CD14-positive monocyte (primary cell): ENCODE measurements around the gene EYS. TPM values are rescaled to one million over a fixed set of nuclear protein-coding genes. Genes with fewer than 3 reads are reported as not detected.

ENCODE experiments used
- DNase-seq, 3 donors: peaks; one replicate each; pipeline ENCODE4 v3.0.0-alpha.2; 2011 to 2022
- H2AFZ ChIP-seq: 2 replicates; pipeline ENCODE4 v1.6.0; 2012; ENCODE audit warnings: mild to moderate bottlenecking, low read depth, low read length, inconsistent platforms; ENCODE audit not compliant: insufficient read depth, poor library complexity, severe bottlenecking
- H3K27ac ChIP-seq, 2 donors: 1 replicate in 1 of 2; 2 replicates in 1 of 2; pipeline ENCODE4 v1.5.1; 2012 to 2013; ENCODE audit warnings: low read length in 2 of 2, control low read depth in 1 of 2, inconsistent platforms in 1 of 2, low read depth in 1 of 2, mild to moderate bottlenecking in 1 of 2
- H3K27me3 ChIP-seq, 2 donors: one replicate each; pipeline versions ENCODE4 v1.6.0 to v1.6.1; 2011 to 2013; ENCODE audit warnings: low read length in 2 of 2; ENCODE audit not compliant: control insufficient read depth in 2 of 2, insufficient read depth in 2 of 2
- H3K36me3 ChIP-seq, 2 donors: replicated peaks in 1 of 2; 1 replicate in 1 of 2; 2 replicates in 1 of 2; pipeline versions ENCODE4 v1.5.1 to v1.6.1; 2012 to 2013; ENCODE audit warnings: low read length in 2 of 2, control low read depth in 1 of 2, inconsistent platforms in 1 of 2, mild to moderate bottlenecking in 1 of 2; ENCODE audit not compliant: insufficient read depth in 2 of 2, control insufficient read depth in 1 of 2
- H3K4me1 ChIP-seq, 2 donors: 1 replicate in 1 of 2; 2 replicates in 1 of 2; pipeline versions ENCODE4 v1.5.1 to v1.6.1; 2012 to 2013; ENCODE audit warnings: low read length in 2 of 2, control low read depth in 1 of 2, inconsistent platforms in 1 of 2, mild to moderate bottlenecking in 1 of 2, moderate library complexity in 1 of 2; ENCODE audit not compliant: insufficient read depth in 2 of 2, control insufficient read depth in 1 of 2
- H3K4me2 ChIP-seq: replicated peaks from 2 replicates; pipeline ENCODE3; 2012; ENCODE audit warnings: low read length, moderate library complexity, mild to moderate bottlenecking; ENCODE audit not compliant: poor library complexity, severe bottlenecking; ENCODE audit errors: extremely low read depth
- H3K4me3 ChIP-seq, 3 experiments: fragments of 200-600 bp in 1 of 3; sonication (generic) in 1 of 3; replicated peaks in 1 of 3; 1 replicate in 2 of 3; 2 replicates in 1 of 3; pipeline ENCODE4 v1.5.1; 2011 to 2013; ENCODE audit warnings: low read length in 3 of 3, mild to moderate bottlenecking in 3 of 3, control low read depth in 2 of 3, low read depth in 2 of 3, inconsistent platforms in 1 of 3, moderate library complexity in 1 of 3
- H3K79me2 ChIP-seq: 2 replicates; pipeline ENCODE4 v1.6.0; 2012; ENCODE audit warnings: mild to moderate bottlenecking, control low read depth, inconsistent platforms, low read length, moderate library complexity; ENCODE audit not compliant: insufficient read depth
- H3K9ac ChIP-seq: 2 replicates; pipeline ENCODE4 v1.6.0; 2017; ENCODE audit warnings: low read length, mild to moderate bottlenecking; ENCODE audit not compliant: insufficient read depth, poor library complexity, severe bottlenecking
- H3K9me3 ChIP-seq, 2 donors: replicated peaks in 1 of 2; 1 replicate in 1 of 2; 2 replicates in 1 of 2; pipeline versions ENCODE4 v1.5.1 to v1.6.1; 2012 to 2013; ENCODE audit warnings: low read length in 2 of 2, control low read depth in 1 of 2; ENCODE audit not compliant: control insufficient read depth in 1 of 2, insufficient read depth in 1 of 2
- H4K20me1 ChIP-seq: 2 replicates; pipeline ENCODE4 v1.6.0; 2012; ENCODE audit warnings: mild to moderate bottlenecking, low read length, control low read depth, moderate library complexity; ENCODE audit not compliant: insufficient read depth
- H3K27ac Mint-ChIP-seq, 7 donors: one replicate each; pipeline ENCODE4 v1.8.0; 2020; ENCODE audit warnings: mild to moderate bottlenecking in 7 of 7, mixed read lengths in 7 of 7, moderate library complexity in 6 of 7, inconsistent platforms in 2 of 7
- H3K27me3 Mint-ChIP-seq, 3 donors: one replicate each; pipeline ENCODE4 v1.8.0; 2021 to 2022; ENCODE audit warnings: low read depth in 3 of 3, mild to moderate bottlenecking in 3 of 3, mixed read lengths in 3 of 3, moderate library complexity in 3 of 3, inconsistent platforms in 1 of 3
- H3K36me3 Mint-ChIP-seq, 2 donors: one replicate each; pipeline ENCODE4 v1.8.0; 2020; ENCODE audit warnings: mixed read lengths in 2 of 2, inconsistent platforms in 1 of 2, mild to moderate bottlenecking in 1 of 2
- H3K4me1 Mint-ChIP-seq: one replicate; pipeline ENCODE4 v1.8.0; 2020; ENCODE audit warnings: mild to moderate bottlenecking, mixed read lengths
- H3K4me3 Mint-ChIP-seq, 2 donors: one replicate each; pipeline ENCODE4 v1.8.0; 2020; ENCODE audit warnings: mild to moderate bottlenecking in 2 of 2, mixed read lengths in 2 of 2, moderate library complexity in 1 of 2
- H3K9me3 Mint-ChIP-seq, 7 donors: one replicate each; pipeline ENCODE4 v1.8.0; 2020 to 2022; ENCODE audit warnings: mixed read lengths in 7 of 7, mild to moderate bottlenecking in 6 of 7, moderate library complexity in 6 of 7, inconsistent platforms in 2 of 7
- CTCF ChIP-seq: fragments of 200-600 bp; IDR thresholded peaks from one replicate; pipeline ENCODE4 v1.8.0; 2022; ENCODE audit warnings: antibody characterized with exemption, mild to moderate bottlenecking
- WGBS: methylation state at CpG from one replicate; pipeline ENCODE4 v1.1.5; 2013; ENCODE audit warnings: missing lambda C conversion rate; ENCODE audit not compliant: insufficient coverage; 5-methylcytosine and 5-hydroxymethylcytosine counted together
- intact Hi-C, 2 donors: fragments of 100-400 bp; cut with micrococcal nuclease; formaldehyde crosslinking; loops; one replicate each; pipeline versions ENCODE4 v1.15.0 to v1.15.1; 2023
- polyA plus RNA-seq, 3 donors: library from polyadenylated mRNA; depleted of rRNA in 1 of 3; unstranded in 2 of 3; stranded (reverse) in 1 of 3; fragments of 300-500 nt in 2 of 3; fragments of >200 nt in 1 of 3; fragmentation: Illumina TruSeq in 2 of 3; gene quantifications; 1 replicate in 2 of 3; 2 replicates in 1 of 3; pipeline ENCODE4 v1.2.3, GENCODE V29; 2012 to 2021

Gene EYS
- polyA plus RNA-seq, 3 donors = 0.01 to 0.03 TPM; not detected in 1

DNA sequence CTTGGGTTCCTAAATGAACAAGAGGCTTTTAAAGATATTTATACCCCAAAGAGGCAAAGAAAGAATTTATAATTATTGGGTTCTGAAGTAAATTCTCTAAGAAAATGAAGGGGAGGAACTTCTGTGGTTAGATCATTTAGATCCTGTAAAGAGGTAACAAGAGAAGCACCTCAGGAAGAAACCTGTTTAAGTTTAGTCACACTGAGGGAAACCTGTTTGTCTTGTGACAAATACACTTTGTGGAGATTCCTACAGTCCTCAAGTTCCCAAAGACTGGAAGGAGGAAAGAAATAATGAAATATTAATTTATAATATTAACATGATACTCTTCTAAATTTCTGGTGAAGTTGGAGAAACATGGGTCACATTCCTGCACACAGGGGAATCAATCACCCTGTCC, 647.5 kb downstream of the EYS start:
- Mint-ChIP-seq H3K9me3 (peaks cover 0 to 7% (median 5%) of the 10 kb centered on the region in 7 donors), H3K4me1 (no peaks in the 10 kb centered on the region), H3K27me3 (peaks cover 0 to 4% (median 0%) of the 10 kb centered on the region in 3 donors), H3K27ac (no peak overlapping the region), H3K4me3 (no peak overlapping the region), H3K36me3 (no peaks in the 10 kb centered on the region)
- DNase-seq = no peak
- Histone ChIP-seq H3K4me3 (no peak overlapping the region), H3K27me3 (no peaks in the 10 kb centered on the region), H3K4me1 (no peaks in the 10 kb centered on the region), H3K36me3 (no peaks in the 10 kb centered on the region), H3K9me3 (no peaks in the 10 kb centered on the region), H3K79me2 (no peaks in the 10 kb centered on the region), H4K20me1 (no peaks in the 10 kb centered on the region), H3K27ac (no peak overlapping the region), H3K9ac (no peak overlapping the region), H3K4me2 (no peak overlapping the region), H2AFZ (no peak overlapping the region)
- intact Hi-C loops = no loop called here
- TF ChIP-seq CTCF = no peak

DNA sequence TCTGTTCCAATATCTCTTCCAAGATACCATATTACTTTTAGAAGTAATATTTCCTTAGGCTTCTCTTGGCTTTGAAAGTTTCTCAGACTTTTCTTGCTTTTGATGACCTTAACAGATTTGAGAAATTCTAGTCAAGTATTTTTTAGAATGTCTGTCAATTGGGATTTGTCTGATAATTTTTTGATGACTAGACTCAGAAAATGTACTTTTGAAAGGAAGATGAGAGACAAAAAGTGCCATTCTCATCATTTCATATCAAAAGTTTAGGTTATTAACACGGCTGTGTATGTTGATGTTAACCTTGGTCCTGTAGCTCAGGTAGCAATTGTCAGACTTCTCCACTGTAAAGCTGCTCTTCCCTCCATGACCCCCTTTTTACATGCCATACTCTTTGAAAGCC, 651.5 kb downstream of the EYS start:
- TF ChIP-seq CTCF = no peak
- H3K4me3 Mint-ChIP-seq = no peak overlapping the region
- no peaks in the 10 kb centered on the region for H3K79me2 ChIP-seq
- H3K9ac ChIP-seq = no peak overlapping the region
- no peak overlapping the region for H3K4me2 ChIP-seq
- peaks cover 0 to 7% (median 2%) of the 10 kb centered on the region in 7 donors for H3K9me3 Mint-ChIP-seq
- H3K4me1 ChIP-seq = no peaks in the 10 kb centered on the region
- intact Hi-C loops = no loop called here
- no peaks in the 10 kb centered on the region for H3K36me3 Mint-ChIP-seq
- H3K9me3 ChIP-seq = no peaks in the 10 kb centered on the region
- DNase-seq = no peak
- no peaks in the 10 kb centered on the region for H3K4me1 Mint-ChIP-seq
- H3K4me3 ChIP-seq = no peak overlapping the region
- H2AFZ ChIP-seq = no peak overlapping the region
- H4K20me1 ChIP-seq = no peaks in the 10 kb centered on the region
- peaks cover 0 to 4% (median 0%) of the 10 kb centered on the region in 3 donors for H3K27me3 Mint-ChIP-seq
- H3K36me3 ChIP-seq = no peaks in the 10 kb centered on the region
- WGBS = no CpG with 5 or more reads among the region's 1 CpG
- H3K27ac Mint-ChIP-seq = no peak overlapping the region
- no peak overlapping the region for H3K27ac ChIP-seq
- no peaks in the 10 kb centered on the region for H3K27me3 ChIP-seq
